Right lobe of liver (tissue), 4 donors: ENCODE results near the gene DNAH8.

Experiments
- CTCF ChIP-seq, 4 donors: fragments of 200-600 bp in 3 of 4; fragments of 450-650 bp in 1 of 4; IDR thresholded peaks; one replicate each; pipeline versions ENCODE4 v1.5.1 to v1.8.0; 2016 to 2022; ENCODE audit warnings: antibody characterized with exemption in 4 of 4, mild to moderate bottlenecking in 2 of 4
- POLR2A ChIP-seq: fragments of 450-650 bp; IDR thresholded peaks from one replicate; pipeline ENCODE4 v1.6.1; 2017; ENCODE audit warnings: antibody characterized with exemption, mild to moderate bottlenecking
- donor health status: DM: no; HTN: no; CAD: no.
- donor health status: DM: no; HTN: no; CAD: no.
- donor health status: DM: no; HTN: yes; CAD: no.

GRCh38 chr6:38942965-38943364 is 227.9 kb downstream of the DNAH8 start:
- TF ChIP-seq POLR2A, result no peak
- no peak for TF ChIP-seq CTCF (IDR thresholded peaks at IDR 0.05)
